Astrocyte of the cerebellum (primary cell): ENCODE data around the gene VRK1.

ENCODE experiments used
- DNase-seq: peaks from one replicate; pipeline ENCODE4 v3.0.0-alpha.2; 2011; ENCODE audit warnings: low read depth
- H3K4me3 ChIP-seq: 2 replicates; pipeline ENCODE4 v1.5.1; 2011; ENCODE audit warnings: mild to moderate bottlenecking, low read depth, low read length, moderate library complexity
- in situ Hi-C: cut with HindIII; loops from 2 replicates; pipeline ENCODE4 v1.10.0; 2017; ENCODE audit warnings: low sequenced_read_pairs
- TF ChIP-seq, protein P1 (sequence below): IDR thresholded peaks from 2 replicates; pipeline ENCODE4 v1.5.1; 2012; ENCODE audit warnings: low read length, low read depth, moderate library complexity, mild to moderate bottlenecking; ENCODE audit errors: missing control alignments

The VRK1 gene

DNA sequence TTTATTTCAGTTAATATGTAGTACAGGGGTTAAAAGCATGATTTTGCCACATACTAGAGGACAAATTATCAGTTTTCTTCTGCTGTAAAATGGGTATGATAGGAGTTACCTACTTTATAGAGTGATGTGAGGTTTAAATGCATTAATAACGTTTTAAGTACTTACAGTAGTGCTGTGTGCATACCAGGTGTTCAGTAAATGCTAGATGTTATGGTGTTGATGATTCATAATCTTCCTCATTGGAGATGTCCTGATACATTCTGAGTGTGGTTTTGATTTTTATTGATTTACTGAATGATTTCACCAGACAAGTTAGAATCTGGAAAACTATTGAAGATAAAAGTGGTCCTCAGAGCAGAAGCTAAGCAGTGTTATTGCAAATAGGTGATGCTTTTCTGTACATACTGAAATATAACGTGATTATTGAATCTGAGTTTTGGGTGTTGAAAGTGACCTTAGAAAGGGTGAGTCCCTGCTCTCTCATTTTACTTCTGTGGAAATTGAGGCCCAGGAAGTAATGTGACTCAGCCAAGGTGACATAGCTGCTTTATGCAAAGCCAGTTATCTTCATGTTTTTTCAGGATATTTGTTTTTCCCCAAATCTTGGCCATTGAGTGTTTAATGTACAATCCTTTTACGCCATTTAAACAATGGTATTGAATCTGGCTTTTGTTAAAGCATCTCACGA is 54.7 kb downstream of the VRK1 start:
- H3K4me3 ChIP-seq, result no peak overlapping the region
- in situ Hi-C loops, result no loop called here
- DNase-seq, result no peak
- TF ChIP-seq, protein P1, sequence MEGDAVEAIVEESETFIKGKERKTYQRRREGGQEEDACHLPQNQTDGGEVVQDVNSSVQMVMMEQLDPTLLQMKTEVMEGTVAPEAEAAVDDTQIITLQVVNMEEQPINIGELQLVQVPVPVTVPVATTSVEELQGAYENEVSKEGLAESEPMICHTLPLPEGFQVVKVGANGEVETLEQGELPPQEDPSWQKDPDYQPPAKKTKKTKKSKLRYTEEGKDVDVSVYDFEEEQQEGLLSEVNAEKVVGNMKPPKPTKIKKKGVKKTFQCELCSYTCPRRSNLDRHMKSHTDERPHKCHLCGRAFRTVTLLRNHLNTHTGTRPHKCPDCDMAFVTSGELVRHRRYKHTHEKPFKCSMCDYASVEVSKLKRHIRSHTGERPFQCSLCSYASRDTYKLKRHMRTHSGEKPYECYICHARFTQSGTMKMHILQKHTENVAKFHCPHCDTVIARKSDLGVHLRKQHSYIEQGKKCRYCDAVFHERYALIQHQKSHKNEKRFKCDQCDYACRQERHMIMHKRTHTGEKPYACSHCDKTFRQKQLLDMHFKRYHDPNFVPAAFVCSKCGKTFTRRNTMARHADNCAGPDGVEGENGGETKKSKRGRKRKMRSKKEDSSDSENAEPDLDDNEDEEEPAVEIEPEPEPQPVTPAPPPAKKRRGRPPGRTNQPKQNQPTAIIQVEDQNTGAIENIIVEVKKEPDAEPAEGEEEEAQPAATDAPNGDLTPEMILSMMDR, result no peak

GRCh38 chr14:96852823-96853422 is 55.7 kb downstream of the VRK1 start:
- in situ Hi-C loops, result no loop called here
- H3K4me3 ChIP-seq, result no peak overlapping the region
- DNase-seq, result peak; percentile 40
- TF ChIP-seq, protein P1, result peak; percentile 70

- in situ Hi-C loops, result no loop called here
- TF ChIP-seq, protein P1, result no peak
- no peak for DNase-seq
- H3K4me3 ChIP-seq, result no peak overlapping the region
Observed at GRCh38 chr14:96858643-96859042, 61.5 kb downstream of the VRK1 start.

- in situ Hi-C loops, result no loop called here
- no peak for DNase-seq
- TF ChIP-seq, protein P1, result no peak
- no peak overlapping the region for H3K4me3 ChIP-seq
Observed at GRCh38 chr14:96861568-96862310, 64.6 kb downstream of the VRK1 start.

- TF ChIP-seq, protein P1, result no peak
- DNase-seq, result no peak
- in situ Hi-C loops, result no loop called here
Observed at GRCh38 chr14:96863327-96863985, 66.3 kb downstream of the VRK1 start.

DNA sequence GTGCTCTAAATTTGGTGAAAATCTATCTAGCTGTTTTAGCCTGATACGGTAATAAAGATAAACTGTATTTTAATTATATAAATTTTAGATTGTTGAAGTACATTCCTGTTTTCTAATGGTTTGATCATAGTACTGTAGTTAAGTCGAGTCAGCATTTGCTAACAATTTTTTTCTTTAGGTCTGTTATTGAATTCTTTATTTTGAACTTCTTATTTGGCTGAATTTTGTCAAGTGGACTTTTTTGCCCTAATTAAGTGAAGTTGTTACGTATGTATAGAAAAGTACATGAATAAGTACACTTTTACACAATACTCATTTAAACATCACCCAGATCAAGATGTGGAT is 66.8 kb downstream of the VRK1 start:
- TF ChIP-seq, protein P1, result no peak
- H3K4me3 ChIP-seq, result no peak overlapping the region
- in situ Hi-C loops, result no loop called here
- no peak for DNase-seq

More at GRCh38 chr14:96863327-96863985, 66.3 kb downstream of the VRK1 start:
- H3K4me3 ChIP-seq, result no peak overlapping the region
